Stomach (tissue), 9 donors: ENCODE results near the gene KCNH1. TPM values are rescaled to one million over a fixed set of nuclear protein-coding genes. Genes with fewer than 3 reads are reported as not detected.

Experiments used
- DNase-seq, 2 donors: peaks; one replicate each; pipeline versions ENCODE4 v3.0.0 to v3.0.0-alpha.2; 2013 to 2019
- H3K27ac ChIP-seq, 5 donors: fragments of 200-600 bp in 4 of 5; sonication (generic) in 4 of 5; one replicate each; pipeline ENCODE4 v1.5.1; 2013 to 2019; ENCODE audit warnings: mild to moderate bottlenecking in 1 of 5, moderate library complexity in 1 of 5
- H3K27me3 ChIP-seq, 3 donors: fragments of 200-600 bp; sonication (generic); one replicate each; pipeline ENCODE4 v1.5.1; 2017 to 2019; ENCODE audit warnings: mixed run types in 1 of 3
- H3K36me3 ChIP-seq, 4 donors: fragments of 200-600 bp; sonication (generic); 1 replicate in 3 of 4; 2 replicates in 1 of 4; pipeline ENCODE4 v1.5.1; 2016 to 2019
- H3K4me1 ChIP-seq, 4 donors: fragments of 200-600 bp; sonication (generic); one replicate each; pipeline ENCODE4 v1.5.1; 2016 to 2019
- H3K4me3 ChIP-seq, 4 donors: fragments of 200-600 bp; sonication (generic) in 3 of 4; one replicate each; pipeline ENCODE4 v1.5.1; 2016 to 2019; ENCODE audit warnings: mild to moderate bottlenecking in 1 of 4
- H3K9me3 ChIP-seq, 4 donors: fragments of 200-600 bp; sonication (generic); one replicate each; pipeline ENCODE4 v1.5.1; 2016 to 2019
- CTCF ChIP-seq, 7 experiments: fragments of 450-650 bp in 4 of 7; fragments of 200-600 bp in 3 of 7; sonication (generic) in 3 of 7; IDR thresholded peaks; one replicate each; pipeline ENCODE4 v1.5.1; 2016 to 2019; ENCODE audit warnings: antibody characterized with exemption in 7 of 7, control low read depth in 2 of 7, mild to moderate bottlenecking in 1 of 7
- EP300 ChIP-seq: sonication (generic); formaldehyde crosslinking; IDR thresholded peaks from one replicate; pipeline ENCODE4 v1.6.1; 2017; ENCODE audit warnings: antibody characterized with exemption
- POLR2A ChIP-seq, 4 donors: fragments of 450-650 bp; IDR thresholded peaks; one replicate each; pipeline ENCODE4 v1.6.1; 2016; ENCODE audit warnings: antibody characterized with exemption in 4 of 4, control low read depth in 2 of 4, mild to moderate bottlenecking in 1 of 4, moderate library complexity in 1 of 4
- POLR2AphosphoS5 ChIP-seq, 3 donors: sonication (generic); formaldehyde crosslinking; IDR thresholded peaks; one replicate each; pipeline ENCODE4 v1.6.1; 2016; ENCODE audit warnings: antibody characterized with exemption in 3 of 3
- WGBS, 5 donors: extraction: QIAGEN DNeasy Blood & Tissue Kit in 3 of 5; methylation state at CpG; one replicate each; pipeline versions ENCODE4 v1.1.5 to v1.1.7; 2013 to 2018; 5-methylcytosine and 5-hydroxymethylcytosine counted together
- intact Hi-C: fragments of 100-400 bp; cut with DNase I; formaldehyde crosslinking; loops from one replicate; pipeline ENCODE4 v1.15.1; 2023; ENCODE audit warnings: low total_unique reads
- polyA plus RNA-seq, 3 donors: library from polyadenylated mRNA; stranded (reverse); fragments of 200-250 nt; gene quantifications; one replicate each; pipeline ENCODE4 v1.2.3, GENCODE V29; 2013
- total RNA-seq, 5 donors: library from RNA; depleted of rRNA; stranded (reverse); fragments of >200 nt; gene quantifications; one replicate each; pipeline versions ENCODE4 v1.1.0 to v1.2.3, GENCODE V29; 2014 to 2016
- donor health status: healthy with polysubstance abuse.
- donor health status: Bipolar disorder and iron deficiency.
- donor health status: healthy.

KCNH1 gene
- total and polyA plus RNA-seq, 8 donors: 0.10 to 6.8 (median 3.2) TPM; not detected in 1

GRCh38 chr1:211169353-211169752 is 35.4 kb upstream of the KCNH1 start:
- intact Hi-C loops: no loop called here
- no peak for TF ChIP-seq POLR2A (IDR thresholded peaks at IDR 0.05)
- no peak for TF ChIP-seq CTCF (IDR thresholded peaks at IDR 0.05)
- no peak for TF ChIP-seq EP300
- no peak for TF ChIP-seq POLR2AphosphoS5 (IDR thresholded peaks at IDR 0.05)
- Histone ChIP-seq H3K4me3 (no peak overlapping the region), H3K4me1 (no peaks in the 10 kb centered on the region), H3K27me3 (no peaks in the 10 kb centered on the region), H3K27ac (no peak overlapping the region), H3K36me3 (no peaks in the 10 kb centered on the region), H3K9me3 (peaks cover 3 to 44% (median 34%) of the 10 kb centered on the region in 4 donors)
- no peak for DNase-seq
- 94 to 98% (median 97%) methylated on average over 1 of the region's 1 CpG for WGBS, 5 donors

- Histone ChIP-seq H3K4me3 (no peak overlapping the region), H3K36me3 (no peaks in the 10 kb centered on the region), H3K27ac (no peak overlapping the region), H3K9me3 (peaks cover 0 to 24% (median 15%) of the 10 kb centered on the region in 4 donors), H3K4me1 (no peaks in the 10 kb centered on the region), H3K27me3 (peaks cover 0 to 15% (median 0%) of the 10 kb centered on the region in 3 donors)
- no peak for TF ChIP-seq EP300
- no peak for TF ChIP-seq POLR2AphosphoS5 (IDR thresholded peaks at IDR 0.05)
- intact Hi-C loops: no loop called here
- no peak for DNase-seq
- WGBS, 5 donors: 77 to 91% (median 84%) methylated on average over 1 of the region's 1 CpG
Measured at GRCh38 chr1:211158866-211159265, 24.9 kb upstream of the KCNH1 start.

- intact Hi-C loops: no loop called here
- Histone ChIP-seq H3K27me3 (no peaks in the 10 kb centered on the region), H3K4me3 (no peak overlapping the region), H3K27ac (no peak overlapping the region), H3K36me3 (no peaks in the 10 kb centered on the region), H3K9me3 (peaks cover 0 to 24% (median 15%) of the 10 kb centered on the region in 4 donors), H3K4me1 (no peaks in the 10 kb centered on the region)
- DNase-seq: no peak
- no peak for TF ChIP-seq POLR2A (IDR thresholded peaks at IDR 0.05)
- no peak for TF ChIP-seq CTCF (IDR thresholded peaks at IDR 0.05)
- no peak for TF ChIP-seq POLR2AphosphoS5 (IDR thresholded peaks at IDR 0.05)
- TF ChIP-seq EP300: no peak
- 90 to 96% (median 93%) methylated on average over 2 of the region's 2 CpGs for WGBS, 5 donors
Measured at GRCh38 chr1:211155040-211155439, 21.1 kb upstream of the KCNH1 start.

GRCh38 chr1:211153932-211154331 is 20.0 kb upstream of the KCNH1 start:
- Histone ChIP-seq H3K27me3 (no peaks in the 10 kb centered on the region), H3K36me3 (no peaks in the 10 kb centered on the region), H3K4me1 (no peaks in the 10 kb centered on the region), H3K9me3 (peaks cover 0 to 17% (median 13%) of the 10 kb centered on the region in 4 donors), H3K4me3 (no peak overlapping the region), H3K27ac (no peak overlapping the region)
- no peak for DNase-seq
- WGBS, 5 donors: 22 to 37% (median 32%) methylated on average over 1 of the region's 1 CpG
- TF ChIP-seq EP300 (no peak), POLR2AphosphoS5 (IDR thresholded peaks at IDR 0.05) (no peak)
- intact Hi-C loops: no loop called here

GRCh38 chr1:211148366-211148765 is 14.4 kb upstream of the KCNH1 start:
- Histone ChIP-seq H3K4me1 (no peaks in the 10 kb centered on the region), H3K4me3 (no peak overlapping the region), H3K9me3 (no peaks in the 10 kb centered on the region), H3K27me3 (peaks cover 0 to 13% (median 0%) of the 10 kb centered on the region in 3 donors), H3K27ac (no peak overlapping the region), H3K36me3 (no peaks in the 10 kb centered on the region)
- no peak for TF ChIP-seq CTCF (IDR thresholded peaks at IDR 0.05)
- no peak for TF ChIP-seq EP300
- no peak for TF ChIP-seq POLR2A (IDR thresholded peaks at IDR 0.05)
- TF ChIP-seq POLR2AphosphoS5 (IDR thresholded peaks at IDR 0.05): no peak
- 46 to 65% (median 54%) methylated on average over 5 of the region's 5 CpGs for WGBS, 5 donors
- intact Hi-C loops: loop anchor here (10.0 kb wide), 1 partner anchor 564 kb away; no protein-coding TSS in a partner anchor
- no peak for DNase-seq
